RPMI7951 (cell line): ENCODE measurements around the gene ASB6. TPM values are rescaled to one million over a fixed set of nuclear protein-coding genes. Genes with fewer than 3 reads are reported as not detected.
"Not testable (repeated sequence)": the region's sequence is repeated elsewhere in the genome, so short reads cannot be mapped to it uniquely, and the experiment has no call there.

Source experiments
- DNase-seq: peaks from one replicate; pipeline ENCODE4 v3.0.0-alpha.2; 2012; ENCODE audit warnings: low read depth
- total RNA-seq: library from RNA; depleted of rRNA; stranded (reverse); fragments of >200 nt; shearing (Covaris generic); gene quantifications from 2 replicates; pipeline ENCODE4 v1.2.3, GENCODE V29; 2014

The ASB6 gene
- total RNA-seq, 1 experiment from 2014 or later, result 10.3 TPM

DNA sequence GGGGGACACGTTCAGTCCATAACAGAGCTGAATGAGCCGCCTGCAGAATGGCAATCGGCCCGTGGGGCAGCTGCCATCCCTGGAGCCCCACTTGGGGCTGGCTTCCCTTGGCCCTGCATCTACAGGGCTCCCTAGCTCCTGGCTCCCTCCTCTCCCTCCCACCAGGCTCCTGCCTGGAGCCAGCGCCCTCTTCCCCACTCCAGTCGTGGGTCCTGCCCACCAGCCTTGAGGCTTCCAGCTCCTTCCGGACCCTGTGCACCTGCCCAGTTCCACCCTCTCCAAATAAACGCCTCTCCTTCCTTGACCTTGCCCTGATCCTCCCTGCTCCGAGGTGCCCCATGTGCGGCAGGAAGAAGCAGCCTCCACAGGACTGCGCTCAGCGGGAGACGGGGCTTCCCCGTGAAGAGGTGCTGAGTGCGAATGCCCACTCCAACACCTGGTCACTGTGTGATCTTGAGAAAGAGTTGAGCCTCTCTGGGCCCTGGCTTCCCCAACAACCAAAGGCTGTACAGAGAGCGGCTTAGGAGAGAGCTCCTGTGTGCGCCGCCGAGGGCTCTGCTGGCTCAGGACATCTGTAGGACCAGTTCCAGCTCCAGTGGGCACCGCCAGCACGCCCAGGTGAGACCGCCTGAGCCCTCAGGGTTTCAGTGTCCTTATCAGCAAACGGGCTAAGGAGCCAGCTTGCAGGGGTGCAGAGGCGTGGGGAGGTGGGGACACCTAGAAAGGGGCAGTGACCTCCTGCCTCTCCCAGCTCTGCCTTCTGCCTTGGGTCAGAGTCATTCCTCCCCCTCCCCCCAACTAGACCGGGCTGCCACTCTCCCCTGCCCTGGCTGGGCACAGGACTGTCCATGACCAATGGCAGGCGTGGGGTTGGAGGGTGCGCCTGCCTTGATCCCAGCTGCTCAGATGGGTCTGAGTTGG, 33.1 kb downstream of the ASB6 start:
- no peak for DNase-seq

DNA sequence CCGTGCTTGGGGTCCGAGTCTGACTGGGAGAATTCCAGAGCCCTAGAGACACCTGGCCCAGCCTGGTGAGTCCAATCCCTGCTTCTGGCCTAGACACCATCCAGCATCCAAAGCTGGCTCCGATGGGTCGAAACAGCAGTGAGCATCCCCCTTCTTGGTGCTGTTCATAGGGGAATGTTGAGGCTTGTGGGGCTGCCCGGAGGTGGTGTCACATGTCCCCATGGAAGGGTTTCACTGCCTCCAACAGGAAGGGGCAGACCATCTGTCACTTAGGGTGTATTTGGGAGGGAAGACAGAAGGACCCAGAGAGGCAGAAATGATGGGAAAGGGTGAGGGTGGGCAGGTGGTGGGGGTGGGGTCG, 34.9 kb downstream of the ASB6 start:
- DNase-seq, result no peak

GRCh38 chr9:129606161-129607026, 35.6 kb downstream of the ASB6 start:
- no peak for DNase-seq

DNA sequence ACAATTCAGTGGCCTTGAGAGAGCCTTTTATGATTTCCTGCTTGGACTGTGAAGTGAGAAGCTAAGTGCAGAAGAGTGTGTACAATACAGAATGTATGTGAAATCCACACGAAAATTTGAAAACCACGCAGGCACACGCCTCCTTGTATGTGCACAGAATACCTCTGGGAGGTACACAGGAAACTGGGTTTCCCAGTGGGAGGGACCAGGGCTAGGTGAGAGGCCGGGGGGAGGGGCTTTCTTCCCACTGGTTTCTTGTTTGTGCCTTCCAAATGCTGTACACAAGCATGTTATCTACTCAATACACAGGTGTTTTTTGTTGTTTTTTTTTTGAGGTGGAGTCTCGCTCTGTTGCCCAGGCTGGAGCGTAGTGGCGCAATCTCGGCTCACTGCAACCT, 37.2 kb downstream of the ASB6 start:
- DNase-seq, result no peak

DNA sequence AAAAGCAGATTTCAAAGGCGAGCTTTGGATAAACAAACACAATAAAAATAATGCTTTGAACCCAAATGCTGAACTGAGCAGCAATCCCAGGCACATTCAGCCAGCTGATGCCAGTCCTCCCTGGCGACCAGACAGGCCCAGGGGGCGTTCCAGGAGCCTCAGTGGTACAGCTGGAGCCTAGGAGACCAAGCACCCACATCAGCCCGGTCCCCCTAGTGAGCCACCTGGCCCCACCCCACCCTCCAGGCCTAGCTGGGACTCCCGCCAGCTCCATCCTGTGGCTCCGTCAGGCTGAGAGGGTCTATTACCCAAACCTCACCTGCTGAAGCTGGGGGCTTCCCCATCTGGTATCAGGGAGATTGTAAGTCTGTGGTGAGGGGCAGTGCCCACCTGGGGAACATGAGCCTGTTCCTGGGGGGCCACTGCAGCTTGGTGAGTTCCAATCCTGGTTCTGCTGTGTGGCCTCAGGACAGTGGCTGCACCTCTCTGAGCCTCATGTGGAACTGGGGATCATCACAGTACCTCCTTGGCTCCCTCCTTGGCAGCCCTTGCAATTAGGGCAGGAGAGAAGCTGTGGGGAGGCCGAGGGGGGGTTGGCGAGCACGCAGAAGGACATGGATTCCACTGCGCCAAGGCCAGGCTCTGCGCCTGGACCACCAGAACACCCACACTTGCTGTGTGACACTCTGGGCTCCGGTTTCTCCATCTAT, 37.7 kb downstream of the ASB6 start:
- DNase-seq, result no peak

DNA sequence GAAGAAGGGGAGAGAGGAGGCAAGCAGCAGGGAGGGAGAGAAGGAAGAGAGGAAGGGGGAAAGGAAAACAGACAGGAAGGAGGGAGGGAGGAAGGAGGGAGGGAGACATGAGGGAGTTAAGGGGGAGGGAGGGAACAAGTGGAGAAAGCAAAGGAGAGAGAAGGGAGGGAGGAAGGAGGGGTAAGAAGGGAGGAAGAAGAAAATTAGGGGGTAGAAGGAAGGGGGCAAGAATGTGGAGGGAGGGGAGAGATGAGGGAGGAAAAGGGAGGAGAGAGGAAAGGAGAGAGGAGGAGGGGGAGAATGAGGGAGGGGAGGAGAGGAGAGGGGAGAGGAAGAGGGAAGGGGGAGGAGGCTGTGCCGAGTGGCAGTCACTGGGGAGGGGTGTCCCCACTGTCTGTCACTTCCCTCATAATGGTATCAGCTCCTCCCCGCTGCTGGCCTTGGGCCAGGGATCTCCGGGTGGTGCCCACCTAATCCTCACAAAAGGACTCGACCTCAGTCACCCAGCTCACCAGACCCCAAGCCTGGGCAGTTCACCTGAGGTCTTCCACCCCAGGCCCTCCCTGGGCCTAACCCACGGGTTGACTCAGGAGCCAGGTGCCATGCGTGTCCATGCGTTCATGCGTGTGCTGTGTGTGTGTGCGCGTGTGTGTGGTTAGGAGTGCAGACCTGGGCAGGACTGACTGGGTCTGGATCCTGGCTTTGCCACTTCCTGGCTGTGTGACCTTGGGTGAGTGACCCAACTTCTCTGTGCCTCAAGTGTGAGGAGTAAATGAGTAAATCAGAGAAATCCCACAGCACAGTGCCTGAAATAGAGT, 39.1 kb downstream of the ASB6 start:
- DNase-seq, result no peak

DNA sequence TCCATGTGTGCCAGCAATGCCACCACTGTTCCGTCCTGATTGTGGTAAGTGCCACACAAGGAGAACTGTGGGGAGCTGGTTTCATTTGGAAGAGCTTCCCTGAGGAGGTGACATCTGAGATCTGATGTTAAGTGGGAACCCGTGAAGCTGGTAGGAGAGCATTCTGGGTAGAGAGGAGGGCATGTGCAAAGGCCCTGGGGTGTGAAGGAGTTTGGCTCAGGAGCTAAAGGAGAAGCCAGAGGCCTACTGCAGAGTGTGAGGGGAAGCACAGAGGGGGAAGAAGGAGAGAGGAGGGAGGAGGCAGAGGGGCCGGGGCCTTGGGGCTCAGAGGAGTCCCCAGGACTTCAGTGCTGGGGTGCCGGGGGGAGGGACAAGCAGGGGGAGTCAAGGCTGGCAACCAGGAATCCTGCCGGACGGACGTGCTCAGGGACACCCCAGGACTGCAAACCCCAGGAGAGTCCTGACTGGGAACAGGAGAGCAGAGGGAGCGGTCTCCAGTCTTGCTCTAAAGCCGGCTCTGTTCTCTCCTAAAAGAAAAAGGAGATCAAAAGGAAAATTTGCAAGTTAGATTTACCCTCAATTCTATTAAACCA, 40.8 kb downstream of the ASB6 start:
- DNase-seq, result no peak

DNA sequence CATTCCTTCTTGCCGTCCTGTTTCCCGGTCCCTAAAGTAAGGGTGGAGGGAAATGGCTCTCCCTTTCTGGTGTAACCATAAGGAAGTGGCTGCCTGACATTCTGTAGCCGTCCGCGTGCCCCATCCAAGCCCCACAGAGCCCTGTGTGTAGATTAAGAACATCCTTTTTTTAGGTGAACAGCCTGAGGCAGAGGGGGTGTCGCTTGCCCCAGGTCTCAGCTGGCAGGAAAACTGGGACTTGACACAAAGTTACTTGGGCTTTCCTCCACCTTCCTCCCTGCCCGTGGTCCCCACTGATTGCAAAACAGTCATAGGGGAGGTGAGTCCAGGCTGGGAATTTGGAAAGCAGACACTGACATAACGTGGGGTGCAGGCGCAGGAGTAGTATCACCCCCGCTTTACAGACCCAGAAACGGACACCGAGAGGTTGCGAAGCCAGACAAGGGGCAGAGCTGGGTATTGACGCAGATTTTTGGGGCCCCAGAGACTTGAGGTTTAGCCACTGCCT, 43.8 kb downstream of the ASB6 start:
- no peak for DNase-seq

- peak; percentile 75 for DNase-seq
Observed at GRCh38 chr9:129597355-129598088, 44.4 kb downstream of the ASB6 start.

- peak; percentile 57 for DNase-seq
Observed at GRCh38 chr9:129596541-129597331, 45.2 kb downstream of the ASB6 start.

DNA sequence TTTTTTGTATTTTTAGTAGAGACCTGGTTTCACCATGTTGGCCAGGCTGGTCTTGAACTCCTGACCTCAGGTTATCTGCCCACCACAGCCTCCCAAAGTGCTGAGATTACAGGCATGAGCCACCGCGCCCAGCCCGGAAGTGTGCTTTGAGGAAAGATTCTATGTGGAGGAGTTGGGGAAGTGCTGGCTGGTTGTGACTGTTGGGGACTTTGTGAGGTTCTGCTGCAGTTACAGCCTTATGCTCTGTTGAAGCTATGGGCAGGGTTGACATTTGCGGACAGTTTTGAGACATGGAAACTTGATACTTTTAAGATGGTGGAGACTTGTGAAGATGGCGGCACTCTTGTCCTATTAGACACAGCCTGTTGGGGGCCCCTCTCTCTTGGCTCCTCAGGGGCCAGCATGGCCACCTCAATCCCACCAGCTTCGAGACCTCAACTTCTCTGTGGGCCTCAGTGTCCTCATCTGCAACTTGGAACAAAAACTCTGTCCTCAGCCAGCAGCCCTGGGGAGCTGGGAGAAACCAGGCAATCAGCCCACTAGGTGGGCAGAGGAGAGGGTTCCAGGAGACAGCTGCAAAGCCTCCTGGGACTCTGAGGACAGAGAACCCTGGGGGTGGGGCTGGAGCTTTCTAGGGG, 45.9 kb downstream of the ASB6 start:
- DNase-seq, result no peak

DNA sequence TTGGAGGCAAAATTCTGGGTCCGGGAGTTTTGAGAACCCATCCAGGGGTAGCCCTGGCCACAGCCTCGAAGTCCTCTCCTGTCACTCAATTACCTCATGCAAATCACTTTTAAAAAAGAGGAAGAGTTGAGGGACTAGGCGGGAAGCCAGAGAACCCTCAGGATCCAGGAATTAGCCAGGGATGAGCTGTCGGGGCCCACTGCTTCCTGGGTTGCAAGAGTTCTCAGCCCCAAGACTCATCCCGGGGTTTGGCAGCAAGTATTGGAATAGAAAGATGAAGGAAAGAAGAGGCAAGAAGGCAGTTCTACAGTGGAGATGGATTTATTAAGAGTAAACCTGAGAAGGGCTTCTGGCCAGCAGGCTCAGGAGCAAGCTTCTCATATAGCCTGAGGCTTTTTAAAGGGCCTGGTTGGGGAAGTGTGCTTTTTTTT, 46.6 kb downstream of the ASB6 start:
- peak; percentile 60 for DNase-seq

- DNase-seq, result no peak
Observed at GRCh38 chr9:129594632-129595031, 47.3 kb downstream of the ASB6 start.

GRCh38 chr9:129592790-129593189, 49.2 kb downstream of the ASB6 start:
- DNase-seq, result not testable (repeated sequence)

GRCh38 chr9:129591916-129592315, 50.0 kb downstream of the ASB6 start:
- DNase-seq, result no peak

DNA sequence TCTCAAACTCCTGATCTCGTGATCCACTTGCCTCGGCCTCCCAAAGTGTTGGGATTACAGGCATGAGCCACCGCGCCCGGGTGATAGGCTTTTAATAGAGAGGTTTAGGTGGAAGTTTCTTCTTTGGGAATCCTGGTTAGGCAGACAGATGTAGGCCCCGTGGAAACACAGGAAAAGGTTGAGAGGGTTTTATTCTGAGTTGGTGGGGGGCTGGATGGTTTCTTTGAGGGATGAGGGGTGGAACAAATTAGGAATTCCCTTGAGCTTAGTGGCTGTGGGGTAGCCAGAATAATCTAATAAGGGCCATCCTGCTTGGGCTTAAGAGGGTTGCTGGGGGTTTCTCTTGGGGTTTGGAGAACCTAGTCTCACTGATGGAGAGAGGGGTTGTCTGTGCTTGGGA, 51.5 kb downstream of the ASB6 start:
- DNase-seq, result no peak

DNA sequence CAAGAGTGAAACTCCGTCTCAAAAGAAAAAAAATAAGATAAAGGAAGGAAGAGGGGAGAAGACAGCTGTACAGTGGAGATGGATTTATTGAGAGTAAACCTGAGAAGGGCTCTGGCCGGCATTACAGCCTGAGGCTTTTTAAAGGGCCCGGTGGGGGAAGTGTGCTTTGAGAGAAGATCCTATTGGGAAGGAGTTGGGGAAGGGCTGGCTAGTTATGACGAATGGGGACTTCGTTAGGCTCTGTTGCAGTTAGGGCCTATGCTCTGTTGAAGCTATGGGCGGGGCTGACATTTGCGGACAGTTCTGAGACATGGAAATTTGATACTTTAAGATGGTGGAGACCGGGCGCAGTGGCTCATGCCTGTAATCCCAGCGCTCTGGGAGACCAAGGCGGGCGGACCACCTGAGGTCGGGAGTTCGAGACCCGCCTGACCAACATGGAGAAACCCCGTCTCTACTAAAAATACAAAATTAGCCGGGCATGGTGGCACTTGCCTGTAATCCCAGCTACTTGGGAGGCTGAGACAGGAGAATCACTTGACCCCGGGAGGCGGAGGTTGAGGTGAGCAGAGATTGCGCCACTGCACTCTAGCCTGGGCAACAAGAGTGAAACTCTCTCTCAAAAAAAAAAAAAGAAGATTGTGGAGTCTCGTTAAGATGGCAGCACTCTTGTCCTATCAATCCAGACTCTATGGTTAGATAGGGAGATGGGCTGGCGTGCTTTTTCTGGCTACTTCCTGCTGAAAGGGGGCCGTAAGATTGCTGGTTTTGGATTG, 54.3 kb downstream of the ASB6 start:
- DNase-seq, result peak; percentile 94

DNA sequence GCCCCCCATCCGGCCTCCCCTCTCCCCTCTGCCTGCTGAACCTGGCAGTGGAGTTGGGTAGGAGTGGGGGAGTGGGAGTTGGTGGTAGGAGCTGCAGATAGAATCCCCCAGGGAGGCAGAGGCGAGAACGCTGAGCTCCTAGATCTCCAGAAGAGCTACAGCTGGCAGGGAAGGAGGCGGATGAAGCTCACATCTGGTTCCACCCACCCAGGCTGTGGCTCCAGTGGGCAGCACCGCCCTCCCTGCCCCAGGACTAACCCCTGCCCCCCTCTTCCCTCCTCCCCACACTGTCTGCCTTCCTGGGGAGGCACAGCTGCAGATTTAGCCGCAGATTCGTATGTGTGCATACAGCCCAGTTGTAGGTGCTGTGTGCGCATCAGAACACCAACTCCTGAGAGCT, 55.3 kb downstream of the ASB6 start:
- DNase-seq, result no peak
